Measurements from ENCODE around the gene KCNQ4.
A peak's percentile ranks its signal among the peaks of the same experiment; 100 is the strongest.

The KCNQ4 gene

GRCh38 chr1:40840526-40841323, 57.1 kb downstream of the KCNQ4 start:
- DNase-seq (ENCODE audit: low read depth), result no peak

DNA sequence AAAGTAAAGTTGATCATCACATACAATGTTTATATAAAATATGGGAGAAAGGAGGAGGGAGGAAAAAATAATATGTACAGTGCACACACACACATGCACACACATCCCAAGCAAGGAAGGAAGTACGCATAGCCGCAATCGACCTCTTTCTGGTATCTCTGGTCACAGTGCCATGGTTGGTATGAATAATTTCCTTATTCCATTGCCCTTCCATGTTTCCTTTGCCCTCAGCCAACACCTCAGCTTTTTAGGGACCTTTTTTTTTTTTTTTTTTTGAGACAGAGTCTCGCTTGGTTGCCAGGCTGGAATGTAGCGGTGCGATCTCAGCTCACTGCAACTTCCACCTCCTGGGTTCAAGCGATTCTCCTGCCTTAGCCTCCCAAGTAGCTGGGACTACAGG, 58.0 kb downstream of the KCNQ4 start:
- DNase-seq (ENCODE audit: low read depth), result no peak

GRCh38 chr1:40842207-40842606, 58.6 kb downstream of the KCNQ4 start:
- no peak for DNase-seq (ENCODE audit: low read depth)

GRCh38 chr1:40842691-40843090, 59.1 kb downstream of the KCNQ4 start:
- DNase-seq (ENCODE audit: low read depth), result no peak

DNA sequence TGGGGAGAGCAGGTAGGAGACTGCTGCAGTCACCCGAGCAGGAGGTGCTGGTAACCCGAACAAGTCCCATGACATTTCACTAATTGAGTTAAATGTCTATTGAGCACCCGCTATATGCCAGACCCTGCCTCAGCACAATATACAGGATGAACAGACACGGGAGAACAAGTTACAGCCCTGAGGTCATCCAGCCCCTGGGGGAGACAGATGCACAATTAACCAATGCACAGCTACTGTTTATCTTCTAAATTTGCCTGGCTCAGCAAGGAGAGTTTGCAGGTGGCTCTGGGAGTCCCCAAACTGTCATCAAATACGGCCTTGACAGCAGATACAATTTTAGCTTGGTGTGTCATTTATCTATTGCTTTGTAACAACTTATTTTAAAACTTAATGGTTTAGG, 60.5 kb downstream of the KCNQ4 start:
- no peak for DNase-seq (ENCODE audit: low read depth)

DNA sequence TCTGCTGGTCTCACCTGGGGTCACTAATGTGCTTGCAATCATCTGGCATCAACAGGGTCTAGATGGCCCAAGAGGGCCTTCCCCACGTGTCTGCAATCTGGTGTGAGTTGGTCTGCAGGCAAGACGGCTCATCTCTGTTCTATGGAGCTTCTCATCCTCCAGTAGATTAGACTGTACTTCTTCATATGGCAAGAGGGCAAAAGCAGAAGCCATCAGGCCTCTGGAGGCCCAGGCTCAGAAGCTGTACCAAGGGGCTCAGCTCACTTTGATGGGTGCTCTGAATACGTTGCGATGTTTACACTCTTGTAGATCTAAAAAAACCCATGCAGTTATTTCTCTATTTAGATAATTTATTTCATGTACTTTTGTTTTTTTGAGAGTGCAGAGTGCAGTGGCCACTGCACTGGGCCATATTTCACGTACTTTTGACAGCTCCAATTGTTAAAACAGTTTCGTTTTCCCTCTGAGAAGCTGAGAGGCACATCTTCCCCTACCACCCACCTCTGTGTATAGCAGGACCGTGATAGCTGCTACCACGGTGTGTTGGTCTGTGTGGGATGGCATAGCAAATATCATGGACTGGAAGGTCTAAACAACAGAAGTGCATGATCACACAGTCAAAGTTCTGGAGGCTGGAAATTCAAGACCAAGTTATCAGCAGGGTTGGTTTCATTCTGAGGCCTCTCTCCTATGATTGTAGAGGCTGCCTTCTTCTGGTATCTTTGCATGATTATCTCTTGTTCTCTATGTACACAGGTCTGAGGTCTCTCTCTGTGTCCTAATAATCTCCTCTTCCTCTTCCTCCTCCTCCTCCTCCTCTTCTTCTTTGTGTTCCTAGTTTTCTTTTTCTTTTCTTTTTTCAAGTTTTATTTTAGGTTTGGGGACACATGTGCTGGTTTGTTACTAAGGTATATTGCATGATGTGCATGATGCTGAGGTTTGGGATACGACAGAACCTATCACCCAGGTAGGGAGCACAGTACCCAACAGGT, 61.6 kb downstream of the KCNQ4 start:
- DNase-seq (ENCODE audit: low read depth), result no peak

DNA sequence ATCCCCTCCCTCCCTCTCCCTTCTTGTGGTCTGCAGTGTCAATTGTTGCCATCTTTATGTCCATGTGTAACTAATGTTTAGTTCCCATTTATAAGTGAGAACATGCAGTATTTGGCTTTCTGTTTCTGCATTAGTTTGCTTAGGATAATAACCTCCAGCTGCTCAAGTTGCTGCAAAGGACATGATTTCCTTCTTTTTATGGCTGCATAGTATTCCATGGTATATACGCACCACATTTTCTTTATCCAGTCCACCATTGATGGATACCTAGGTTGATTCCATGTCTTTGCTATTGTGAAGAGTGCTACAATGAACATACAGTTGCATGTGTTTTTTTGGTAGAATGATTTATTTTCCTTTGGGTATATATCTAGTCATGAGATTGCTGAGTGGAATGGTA, 62.3 kb downstream of the KCNQ4 start:
- no peak for DNase-seq (ENCODE audit: low read depth)

DNA sequence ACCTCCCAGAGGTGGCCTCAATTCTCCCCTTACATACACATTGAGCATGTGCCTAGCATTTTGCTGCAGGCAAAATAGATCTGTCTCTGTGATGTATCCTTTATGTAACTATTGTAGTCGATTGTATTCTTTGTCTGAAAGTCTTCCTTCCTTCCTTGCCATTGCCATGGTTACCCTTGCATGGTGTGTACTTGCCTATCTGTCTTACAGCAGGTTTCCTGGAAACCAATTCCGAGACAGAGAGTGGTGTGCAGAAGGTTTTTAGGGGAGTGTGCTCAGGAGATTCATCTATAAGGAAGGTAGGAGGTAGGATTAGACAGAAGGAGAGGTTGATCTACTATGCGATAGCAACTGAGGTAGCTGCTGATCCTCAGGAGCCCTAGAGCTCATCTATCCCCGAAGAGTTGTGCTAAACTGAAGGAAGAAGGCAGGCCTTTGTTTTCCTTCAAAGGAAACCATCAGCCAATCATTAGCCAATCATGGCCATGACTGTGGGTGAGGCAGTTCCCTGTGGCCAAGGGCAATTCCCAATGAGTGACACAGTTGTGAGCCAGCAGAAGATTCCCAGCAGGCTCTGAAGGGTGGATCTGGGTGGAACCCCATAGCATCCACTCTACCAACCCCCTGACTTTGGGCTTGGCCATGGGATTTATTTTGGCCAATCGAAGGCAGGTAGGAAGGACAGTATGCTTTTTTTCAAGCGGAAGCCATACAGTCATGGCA, 63.6 kb downstream of the KCNQ4 start:
- DNase-seq (ENCODE audit: low read depth), result no peak

DNA sequence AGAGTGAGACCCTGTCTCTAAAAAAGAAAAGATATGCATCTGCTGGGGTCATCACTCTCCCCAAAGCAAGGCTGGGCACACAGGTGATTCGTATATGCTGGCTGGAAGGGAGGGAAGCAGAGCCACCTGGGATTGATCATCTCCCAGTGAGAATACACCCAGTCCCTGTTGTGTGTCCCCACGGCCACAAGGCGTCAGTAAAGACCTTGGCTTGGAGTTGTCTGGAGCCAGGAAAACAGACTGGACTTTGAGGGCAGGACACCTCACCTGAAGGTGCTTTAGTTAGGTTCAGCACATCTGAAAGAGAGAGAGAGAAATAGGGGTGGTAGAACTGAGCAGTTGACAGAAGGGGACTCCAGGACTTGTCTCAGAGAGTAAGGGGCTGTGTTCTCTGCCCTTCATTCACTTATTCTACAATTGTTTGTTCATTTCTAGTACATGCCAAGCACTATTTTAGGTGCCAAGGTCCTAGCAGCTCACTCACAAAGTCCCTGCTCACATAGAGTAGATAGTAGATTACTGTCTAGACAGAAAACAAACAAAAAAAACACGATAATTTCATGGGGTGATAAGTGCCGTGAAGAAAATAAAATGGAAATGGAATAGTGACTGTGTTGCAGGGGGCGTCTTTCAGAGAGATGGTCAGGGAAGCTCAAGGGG, 65.1 kb downstream of the KCNQ4 start:
- no peak for DNase-seq (ENCODE audit: low read depth)

GRCh38 chr1:40849801-40850592, 66.4 kb downstream of the KCNQ4 start:
- DNase-seq (ENCODE audit: low read depth), result peak; percentile 40

DNA sequence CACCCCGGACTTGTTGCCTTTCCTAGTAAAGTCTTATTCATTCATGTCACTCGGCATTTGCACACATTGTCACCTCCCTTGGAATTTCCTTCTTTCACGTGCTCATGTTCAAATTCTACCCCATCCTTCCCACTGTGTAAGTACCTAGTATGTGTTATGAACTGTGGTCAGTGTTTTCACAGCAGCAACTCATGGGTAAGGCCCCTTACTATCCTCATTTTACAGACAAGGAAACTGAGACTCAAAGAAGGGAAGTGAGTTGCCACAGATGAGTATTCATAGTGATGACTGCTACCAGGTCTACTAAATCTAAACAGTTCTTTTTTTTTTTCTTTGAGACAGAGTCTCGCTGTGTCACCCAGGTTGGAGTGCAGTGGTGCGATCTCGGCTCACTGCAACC, 68.1 kb downstream of the KCNQ4 start:
- no peak for DNase-seq (ENCODE audit: low read depth)

GRCh38 chr1:40853113-40853884, 69.7 kb downstream of the KCNQ4 start:
- no peak for DNase-seq (ENCODE audit: low read depth)

DNA sequence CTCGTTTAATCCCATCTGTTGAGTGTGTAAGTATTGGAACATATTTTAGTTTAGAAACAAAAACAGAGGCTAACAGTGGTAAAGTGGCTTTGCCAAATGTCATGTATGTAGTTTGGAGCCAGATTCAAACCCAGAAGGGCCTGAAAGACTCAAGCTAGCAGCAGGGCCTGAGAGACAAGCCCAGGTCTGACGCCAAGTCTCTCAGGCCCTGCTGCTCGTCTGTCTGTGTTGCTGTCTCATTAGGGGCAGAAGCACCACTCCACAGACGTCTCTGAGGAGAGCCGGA, 70.2 kb downstream of the KCNQ4 start:
- DNase-seq (ENCODE audit: low read depth), result no peak

- DNase-seq (ENCODE audit: low read depth), result no peak
Measured at GRCh38 chr1:40855513-40855912, 71.9 kb downstream of the KCNQ4 start.

DNA sequence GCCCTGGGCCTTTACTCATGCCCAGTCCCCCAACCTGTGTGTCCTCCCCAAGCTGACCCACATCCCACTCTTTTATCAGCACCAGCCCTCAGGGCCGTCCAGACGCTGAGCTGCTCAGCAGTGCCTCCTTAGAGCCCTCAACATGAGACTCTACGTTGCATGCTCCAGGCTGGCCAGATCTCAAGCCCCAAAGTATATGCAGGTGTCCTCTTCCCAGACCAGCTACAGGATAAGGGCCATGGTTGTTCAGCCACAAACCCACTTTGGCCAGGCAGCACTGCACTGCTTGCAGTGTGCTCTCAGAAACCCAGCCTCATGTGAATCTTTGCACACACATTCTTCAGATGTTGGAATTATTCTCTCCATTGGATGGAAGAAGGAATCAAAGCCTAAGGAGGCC, 72.5 kb downstream of the KCNQ4 start:
- no peak for DNase-seq (ENCODE audit: low read depth)

- no peak for DNase-seq (ENCODE audit: low read depth)
Measured at GRCh38 chr1:40856656-40857302, 73.2 kb downstream of the KCNQ4 start.

DNA sequence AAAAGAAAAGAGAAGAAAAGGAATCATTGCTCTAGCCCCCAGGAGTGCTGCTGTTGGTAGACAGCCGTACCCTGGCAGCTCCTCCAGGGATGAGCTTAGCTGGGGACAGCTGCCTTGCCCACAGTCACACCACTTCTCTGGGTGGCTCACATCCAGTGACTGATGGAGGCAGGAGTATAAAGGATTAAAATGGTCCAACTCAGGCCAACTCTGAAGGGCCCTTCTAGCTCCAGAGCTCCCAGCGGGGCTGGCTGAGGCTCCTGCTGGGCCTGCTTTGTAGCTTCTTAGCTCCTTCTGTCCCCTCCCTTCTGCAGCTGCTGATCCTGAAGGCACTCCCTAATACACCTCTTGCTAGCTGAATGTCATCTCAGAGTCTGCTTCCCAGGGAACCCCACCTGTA, 74.2 kb downstream of the KCNQ4 start:
- no peak for DNase-seq (ENCODE audit: low read depth)

DNA sequence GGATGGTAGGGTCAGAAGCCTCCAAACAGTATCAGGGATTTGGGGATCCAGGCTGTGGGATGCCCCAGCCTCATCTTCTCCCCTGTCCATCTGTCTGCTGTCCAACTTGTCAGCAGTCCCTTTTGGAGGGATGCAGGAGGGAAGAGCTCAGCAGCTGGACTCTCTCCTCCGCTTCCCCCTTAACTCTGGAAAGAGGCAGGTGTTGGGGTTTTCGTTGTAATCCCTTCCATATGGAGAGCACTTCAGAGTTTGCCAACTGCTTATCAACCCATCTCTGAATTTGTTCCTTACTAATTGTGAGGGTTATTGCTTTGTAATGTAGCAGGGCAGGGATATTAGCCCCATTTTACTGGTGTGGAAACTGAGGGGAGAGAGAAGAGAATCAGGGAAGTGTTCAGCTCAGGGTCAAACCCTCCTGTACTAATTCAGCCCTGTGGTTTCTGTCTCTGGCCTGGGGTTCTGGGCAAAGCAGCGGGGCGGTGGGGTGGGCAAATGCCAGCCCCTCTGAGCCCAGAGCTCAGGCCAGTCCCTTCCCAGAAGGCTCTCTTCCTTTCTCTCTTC, 75.3 kb downstream of the KCNQ4 start:
- DNase-seq (ENCODE audit: low read depth), result no peak

DNA sequence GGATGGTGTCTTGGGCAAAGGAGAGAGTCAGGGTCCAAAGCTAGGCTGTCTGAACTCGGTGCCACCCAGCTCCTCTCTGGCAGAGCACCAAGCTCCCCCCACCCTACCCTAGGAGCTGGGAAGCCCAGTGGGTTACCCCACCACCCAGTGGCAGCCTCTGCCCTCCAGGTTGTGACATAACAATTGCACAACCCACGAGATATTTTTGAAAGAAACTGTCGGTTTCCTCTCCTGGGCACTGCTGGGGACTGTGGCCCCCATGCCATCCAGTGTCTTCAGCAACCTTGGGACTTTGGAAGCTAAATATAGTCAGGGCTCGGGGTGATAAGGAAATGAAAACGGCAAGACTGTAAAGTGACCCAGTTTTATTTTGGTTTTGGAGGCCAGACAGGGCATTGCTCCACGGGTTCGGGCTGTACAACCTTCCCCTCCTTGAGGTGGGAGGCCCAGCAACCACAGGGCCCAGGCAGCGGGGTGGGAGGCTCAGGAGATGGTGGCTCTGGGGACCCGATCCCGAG, 77.2 kb downstream of the KCNQ4 start:
- no peak for DNase-seq (ENCODE audit: low read depth)
